HG02943 (cell line): Measurements from ENCODE around the gene LFNG.
"Not testable (repeated sequence)": the region's sequence is repeated elsewhere in the genome, so short reads cannot be mapped to it uniquely, and the experiment has no call there.

Source experiments
- ATAC-seq: cut with Tn5 transposase; IDR thresholded peaks from one replicate; pipeline ENCODE4 v1.9.1; 2021; ENCODE audit warnings: mild to moderate bottlenecking, low read depth, moderate library complexity; ENCODE audit not compliant: unreplicated experiment

LFNG gene

DNA sequence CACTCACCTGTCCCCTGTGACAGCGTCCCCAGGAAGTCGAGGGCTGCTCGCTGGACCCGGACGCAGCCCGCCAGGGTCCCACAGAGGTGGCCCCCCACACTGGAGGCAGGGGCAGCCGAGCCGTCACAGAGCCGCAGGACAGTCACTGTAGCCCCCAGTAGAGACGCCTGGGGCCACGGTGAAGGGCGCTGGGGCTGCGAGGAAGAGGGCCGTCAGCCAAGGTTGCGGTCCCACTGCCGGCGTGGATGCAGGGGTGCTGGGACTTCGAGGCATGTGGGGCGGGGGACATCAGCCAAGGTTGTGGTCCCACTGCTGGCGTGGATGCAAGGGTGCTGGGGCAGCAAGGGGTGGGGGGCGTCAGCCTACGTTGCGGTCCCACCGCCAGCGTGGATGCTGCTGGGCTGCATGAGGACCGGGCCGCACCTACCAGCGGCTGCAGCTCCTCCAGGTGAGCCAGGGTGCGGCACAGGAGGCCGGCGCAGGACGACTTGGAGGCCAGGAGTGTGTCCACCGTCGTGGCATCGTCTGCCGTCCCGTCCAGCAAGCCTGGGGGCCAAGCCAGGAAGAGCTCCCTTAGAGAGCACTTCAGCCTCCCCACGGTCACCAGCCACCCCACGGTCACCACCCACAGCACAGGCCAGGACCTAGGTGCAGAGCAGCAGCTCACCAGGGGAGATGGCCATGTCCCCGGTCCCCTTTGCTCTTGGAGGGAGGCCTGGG, 21.9 kb downstream of the LFNG start:
- ATAC-seq = no peak

DNA sequence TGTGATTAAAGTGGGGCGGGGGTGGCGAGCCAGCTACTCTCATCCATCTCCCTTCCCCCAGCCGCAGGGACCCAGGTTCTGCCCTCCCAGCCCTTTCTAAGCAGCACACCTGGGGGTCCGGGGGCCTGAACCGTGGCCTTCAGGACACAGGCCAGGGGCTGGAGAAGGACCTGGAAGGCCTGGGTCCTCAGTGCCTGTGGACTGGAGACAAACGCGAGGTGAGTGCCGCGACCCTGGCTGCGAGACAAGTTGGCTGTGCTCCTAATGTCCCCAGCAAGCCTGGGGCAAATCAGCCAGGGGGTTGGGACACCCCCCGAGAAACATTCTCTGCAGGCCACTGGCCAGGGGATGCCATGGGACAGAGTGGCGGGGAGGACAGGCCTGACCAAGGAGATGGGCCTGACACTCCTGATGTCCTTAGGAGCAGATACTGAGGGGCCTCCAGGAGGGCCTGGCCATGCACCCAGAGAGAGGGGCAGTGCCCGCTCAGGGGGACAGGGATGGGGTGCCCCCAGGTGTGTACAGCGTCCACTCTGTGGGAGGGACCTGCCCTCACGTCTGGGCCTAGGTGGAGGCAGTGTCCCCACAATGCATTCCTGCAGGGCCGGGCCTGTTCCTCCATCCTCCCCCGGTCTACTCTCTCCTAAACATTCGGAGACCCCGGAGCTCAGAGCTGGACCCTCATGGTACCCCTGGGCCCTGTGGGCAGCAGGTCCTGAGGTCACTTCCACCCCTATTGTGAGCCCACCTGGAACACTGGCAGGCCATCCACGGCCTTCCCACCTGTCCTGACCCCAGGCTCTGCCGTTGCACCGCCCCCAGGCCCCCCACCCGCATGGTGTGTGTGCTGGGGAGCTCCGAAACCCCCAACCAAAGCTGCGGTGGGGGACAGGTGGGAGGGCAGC, 22.7 kb downstream of the LFNG start:
- ATAC-seq = no peak

DNA sequence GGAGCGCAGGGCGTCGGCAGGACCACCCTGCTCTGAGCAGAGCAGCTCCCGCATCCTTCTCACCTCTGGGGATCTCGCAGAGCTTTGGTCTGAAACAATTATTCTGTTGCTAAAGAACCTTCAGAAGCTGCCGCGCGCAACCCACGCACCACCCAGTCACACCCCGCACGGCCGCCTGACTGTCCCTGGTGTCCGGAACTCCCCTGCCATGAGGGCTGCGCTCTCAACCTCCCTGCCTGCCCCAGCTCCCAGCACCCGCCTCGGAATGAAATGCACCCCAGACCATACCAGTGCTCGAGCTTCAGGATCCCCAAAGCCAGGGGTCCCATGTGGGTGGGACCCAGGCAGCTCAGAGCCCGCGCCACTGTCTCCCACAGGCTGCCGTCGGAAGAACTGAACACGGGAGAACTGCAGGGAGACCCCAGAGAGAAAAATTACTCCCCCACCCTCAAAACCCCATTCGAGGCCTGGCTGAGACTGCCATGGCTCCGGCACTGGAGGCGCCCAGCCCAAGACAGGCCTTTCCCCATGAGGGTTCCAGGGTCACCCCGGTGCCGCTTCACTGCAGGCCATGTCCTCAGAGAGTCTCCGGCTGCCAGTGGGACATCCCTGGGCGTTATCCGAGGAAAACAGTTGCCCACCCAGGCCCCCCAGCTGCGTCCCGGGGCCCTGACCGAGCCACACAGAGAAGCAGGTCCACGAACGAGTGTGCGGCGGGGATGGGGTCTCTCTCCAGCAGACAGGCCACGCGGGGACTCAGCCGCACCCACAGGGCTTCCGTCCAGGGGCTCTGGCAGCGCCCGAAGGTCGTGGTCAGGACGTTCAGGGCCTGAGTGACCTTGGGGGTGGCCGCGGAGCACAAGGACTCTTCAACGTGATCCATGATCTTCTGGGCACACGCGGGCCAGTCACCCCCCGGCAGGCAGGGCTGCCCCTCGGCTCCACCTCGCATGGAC, 23.6 kb downstream of the LFNG start:
- ATAC-seq = no peak

- no peak for ATAC-seq
These were observed 25.1 kb downstream of the LFNG start for GRCh38 chr7:2544541-2545188.

DNA sequence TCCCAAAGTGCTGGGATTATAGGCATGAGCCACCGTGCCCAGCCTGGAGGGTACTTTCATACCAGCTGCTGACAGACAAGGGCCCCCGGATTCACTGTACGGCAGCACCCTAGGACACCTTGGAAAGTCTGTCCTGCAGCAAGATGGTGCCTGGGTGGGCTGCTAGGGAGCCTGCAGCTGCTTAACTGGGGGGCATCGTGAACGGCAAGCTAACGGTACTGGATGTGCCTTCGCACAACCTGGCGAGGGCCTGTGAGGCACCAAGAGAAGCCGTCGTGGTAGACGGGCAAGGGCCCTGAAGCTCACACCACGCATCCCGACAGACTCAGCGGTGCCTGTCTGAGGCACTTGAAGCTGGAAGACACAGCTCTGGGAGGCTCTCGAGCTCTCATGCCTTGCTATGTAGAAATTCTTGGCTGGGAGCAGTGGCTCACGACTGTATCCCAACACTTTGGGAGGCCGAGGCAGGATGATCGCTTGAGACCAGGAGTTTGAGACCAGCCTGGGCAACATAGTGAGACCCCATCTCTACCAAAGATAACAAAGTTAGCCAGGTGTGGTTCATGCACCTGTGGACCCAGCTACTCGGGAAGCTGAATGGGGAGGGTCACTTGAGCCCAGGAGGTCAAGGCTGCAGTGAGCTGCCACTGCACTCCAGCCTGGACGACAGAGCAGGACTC, 26.3 kb downstream of the LFNG start:
- no peak for ATAC-seq

DNA sequence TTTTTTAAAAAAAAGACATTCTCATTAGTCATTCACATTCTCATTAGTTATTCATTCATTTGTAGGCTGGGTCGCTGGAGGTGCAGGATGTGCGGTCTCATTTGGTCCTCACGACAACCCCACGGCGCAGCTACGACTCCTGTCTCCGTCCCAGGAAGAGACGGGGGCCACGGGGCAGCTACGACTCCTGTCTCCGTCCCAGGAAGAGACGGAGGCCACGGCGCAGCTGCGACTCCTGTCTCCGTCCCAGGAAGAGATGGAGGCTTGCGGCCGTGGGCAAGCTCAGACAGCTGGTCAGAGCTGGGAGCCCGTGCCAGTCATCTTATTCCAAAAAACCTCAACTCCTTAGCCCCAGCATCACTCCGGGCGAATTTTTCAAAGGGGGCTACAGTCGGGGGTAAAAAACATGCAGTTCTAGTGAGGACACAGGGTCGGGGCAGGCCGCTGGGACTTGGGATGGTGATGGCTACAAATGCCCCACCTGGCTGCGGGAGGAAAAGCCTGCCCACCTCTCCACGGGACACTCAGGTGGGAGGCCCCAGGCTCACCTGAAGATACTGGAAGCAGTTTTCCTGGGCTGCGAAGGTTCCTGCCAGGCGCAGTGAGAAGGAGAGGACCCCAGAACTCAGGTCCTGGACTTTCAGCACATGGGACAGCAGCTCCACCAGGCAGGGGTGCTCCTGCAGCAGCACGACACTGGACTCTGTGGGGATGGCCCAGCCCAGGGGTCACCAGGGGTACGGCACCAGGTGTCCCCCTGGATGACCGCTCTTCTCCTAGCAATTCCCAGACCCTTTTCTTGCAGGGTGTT, 27.4 kb downstream of the LFNG start:
- ATAC-seq = no peak

GRCh38 chr7:2551418-2551817, 31.8 kb downstream of the LFNG start:
- ATAC-seq = no peak

DNA sequence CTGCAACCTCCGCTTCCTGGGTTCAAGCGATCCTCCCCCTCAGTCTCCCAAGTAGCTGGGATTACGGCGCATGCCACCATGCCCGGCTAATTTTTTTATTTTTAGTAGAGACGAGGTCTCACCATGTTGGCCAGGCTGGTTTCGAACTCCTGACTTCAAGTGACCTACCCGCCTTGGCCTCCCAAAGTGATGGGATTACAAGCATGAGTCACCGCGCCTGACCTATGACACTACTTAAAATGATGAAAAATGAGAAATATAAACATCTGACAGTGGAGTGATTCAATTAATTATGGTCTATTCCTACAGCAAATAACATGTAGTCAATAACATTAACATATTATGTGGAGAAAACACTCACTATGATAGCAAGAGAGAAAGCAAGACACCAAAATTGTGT, 33.5 kb downstream of the LFNG start:
- ATAC-seq = no peak

DNA sequence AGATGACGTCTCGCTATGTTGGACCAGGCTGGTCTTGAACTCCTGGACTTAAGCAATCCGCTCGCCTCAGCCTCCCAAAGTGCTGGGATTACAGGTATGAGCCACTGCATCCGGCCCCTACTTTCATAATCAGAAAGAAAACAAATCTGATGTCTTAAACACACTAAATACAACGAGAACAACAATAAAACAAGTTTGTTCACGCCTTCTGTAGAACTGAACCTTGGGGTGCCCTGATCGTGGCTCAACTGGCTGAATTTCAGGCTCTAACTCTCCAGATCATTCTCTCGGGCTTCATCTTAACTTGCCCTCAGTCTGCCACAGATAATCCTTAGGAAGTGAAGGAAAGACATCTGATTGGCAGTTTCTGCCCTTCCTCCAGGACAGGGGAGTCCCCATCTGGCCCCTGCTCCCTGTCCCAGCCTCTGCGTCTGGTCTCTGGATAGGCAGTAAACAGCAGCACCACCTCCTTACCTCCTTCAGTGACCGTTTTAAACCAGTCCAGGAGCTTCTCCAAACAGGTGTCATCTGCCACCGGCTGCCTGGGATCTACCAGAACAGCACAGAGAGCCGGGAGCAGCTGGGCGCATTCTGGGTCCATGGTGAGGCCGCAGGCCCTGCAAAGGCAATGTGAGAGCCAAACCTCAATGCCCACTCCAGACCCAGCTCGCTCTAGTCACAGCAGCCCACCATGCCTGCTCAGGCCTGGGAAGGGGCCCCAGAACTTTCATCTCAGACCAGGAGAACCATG, 34.4 kb downstream of the LFNG start:
- ATAC-seq = no peak

DNA sequence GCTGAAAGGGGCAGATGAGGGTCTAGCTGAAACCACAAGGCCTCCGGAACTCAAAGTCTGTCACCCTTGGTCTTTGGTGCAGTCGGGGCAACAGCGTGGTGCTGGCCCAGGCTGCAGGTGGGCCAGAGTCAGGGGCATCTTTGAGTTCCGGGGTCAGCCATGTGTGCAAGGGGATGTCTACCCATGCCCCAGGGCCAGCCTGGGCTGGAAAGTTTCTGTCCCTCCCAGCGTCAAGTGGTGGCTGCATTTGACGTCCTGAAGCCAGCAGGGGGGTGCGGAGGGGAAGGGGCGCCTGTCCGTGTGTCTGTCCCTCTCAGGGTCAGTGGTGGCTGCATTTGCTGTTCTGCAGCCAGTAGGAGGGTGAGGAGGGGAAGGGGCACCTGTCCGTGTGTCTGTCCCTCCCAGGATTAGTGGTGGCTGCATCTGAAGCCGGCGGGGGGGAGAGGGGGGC, 35.1 kb downstream of the LFNG start:
- no peak for ATAC-seq

DNA sequence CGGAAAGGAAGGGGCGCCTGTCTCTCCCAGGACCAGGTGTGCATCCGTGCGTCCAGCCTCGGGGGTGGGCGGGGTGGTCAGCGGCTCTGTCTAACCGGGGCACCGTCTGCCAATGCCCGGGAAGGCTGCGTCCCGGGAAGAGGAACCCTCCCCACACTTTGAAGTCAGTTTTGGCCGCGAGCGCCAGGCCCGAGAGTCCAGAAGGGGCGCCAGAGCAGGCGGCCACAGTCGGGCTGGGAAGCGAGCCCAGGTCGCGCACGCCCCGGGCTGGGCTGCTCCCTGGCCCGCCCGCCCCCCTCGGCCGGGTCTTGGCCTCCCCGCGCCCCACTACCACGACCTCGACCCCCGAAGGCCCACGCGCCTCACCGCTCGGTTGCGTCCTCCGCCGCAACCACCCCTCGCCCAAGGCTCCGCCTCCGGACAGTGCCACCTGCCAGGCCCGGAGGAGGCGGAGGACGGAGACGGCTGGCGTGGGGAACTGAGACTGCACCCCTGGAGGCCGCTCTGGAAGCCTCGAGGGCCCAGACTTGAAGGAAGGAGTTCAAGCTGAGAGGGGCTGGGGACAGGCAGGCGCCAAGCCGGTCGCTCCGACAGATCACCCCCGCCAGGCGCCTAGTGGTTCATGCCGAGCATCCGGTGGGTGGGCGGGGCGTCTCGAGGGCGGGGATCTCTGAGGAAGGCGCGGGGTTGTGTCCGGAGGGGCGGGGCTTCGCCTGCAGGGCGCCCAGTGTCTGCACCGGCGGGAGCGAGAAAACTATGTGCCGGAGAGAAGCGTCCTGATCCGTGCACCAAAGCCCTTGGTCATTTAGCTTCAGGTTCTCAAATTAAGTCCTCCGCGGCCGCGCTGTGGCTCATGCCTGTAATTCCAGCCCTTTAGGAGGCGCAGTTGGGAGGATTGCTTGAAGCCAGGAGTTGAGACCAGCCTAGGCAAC, 35.8 kb downstream of the LFNG start, which contains the start of gene BRAT1:
Gene BRAT1 (minus strand): TSS at position 404 of the 932 bp plus-strand sequence. CDS start 1,093 bp downstream, outside the sequence.
- peak; percentile 63 for ATAC-seq

DNA sequence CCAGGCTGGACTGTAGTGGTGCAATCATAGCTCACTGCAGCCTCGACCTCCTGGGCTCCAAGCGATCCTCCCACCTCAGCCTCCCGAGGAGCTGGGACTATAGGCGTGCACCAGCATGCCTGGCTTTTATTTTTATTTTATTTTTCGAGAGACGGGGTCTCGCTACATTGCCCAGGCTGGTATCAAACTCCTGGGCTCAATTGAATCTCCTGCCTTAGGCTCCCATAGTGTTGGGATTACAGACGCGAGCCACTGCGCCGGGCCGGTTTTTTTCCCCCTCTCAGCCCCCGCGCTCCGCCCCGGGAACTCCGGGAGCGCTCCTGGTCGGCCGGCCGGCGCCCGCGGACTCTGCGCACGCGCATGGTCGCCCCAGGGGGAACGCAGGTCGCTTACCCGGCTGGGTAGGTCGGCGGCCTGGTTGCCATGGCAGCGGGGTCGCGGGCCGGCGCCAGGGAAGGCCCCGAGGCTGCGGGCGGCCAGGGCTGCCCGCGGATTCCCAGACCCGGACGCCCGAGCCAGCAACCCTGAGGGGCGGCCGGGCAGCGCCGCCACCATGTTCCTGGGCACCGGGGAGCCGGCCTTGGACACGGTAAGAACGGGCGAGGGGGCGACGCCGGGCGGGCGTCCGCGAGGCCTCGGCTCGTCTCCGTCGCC, 39.2 kb downstream of the LFNG start, which contains the start of gene IQCE:
Gene IQCE (plus strand): TSS at position 351 of the 654 bp plus-strand sequence. CDS start 203 bp downstream, at position 554.
- ATAC-seq = no peak

GRCh38 chr7:2559283-2559950, 39.8 kb downstream of the LFNG start:
- no peak for ATAC-seq

DNA sequence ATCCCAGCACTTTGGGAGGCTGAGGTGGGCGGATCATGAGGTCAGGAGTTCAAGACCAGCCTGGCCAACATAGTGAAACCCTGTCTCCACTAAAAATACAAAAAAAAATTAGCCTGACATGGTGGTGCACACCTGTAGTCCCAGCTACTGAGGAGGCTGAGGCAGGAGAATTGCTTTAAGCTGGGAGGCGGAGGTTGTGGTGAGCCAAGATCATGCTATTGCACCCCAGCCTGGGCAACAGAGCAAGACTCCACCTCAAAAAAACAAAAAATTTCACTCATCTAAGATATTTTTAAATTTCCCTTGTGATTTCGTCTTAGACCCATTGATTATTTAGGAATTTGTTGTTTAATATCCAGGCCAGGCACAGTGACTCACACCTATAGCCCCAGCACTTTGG, 44.4 kb downstream of the LFNG start:
- ATAC-seq = not testable (repeated sequence)

DNA sequence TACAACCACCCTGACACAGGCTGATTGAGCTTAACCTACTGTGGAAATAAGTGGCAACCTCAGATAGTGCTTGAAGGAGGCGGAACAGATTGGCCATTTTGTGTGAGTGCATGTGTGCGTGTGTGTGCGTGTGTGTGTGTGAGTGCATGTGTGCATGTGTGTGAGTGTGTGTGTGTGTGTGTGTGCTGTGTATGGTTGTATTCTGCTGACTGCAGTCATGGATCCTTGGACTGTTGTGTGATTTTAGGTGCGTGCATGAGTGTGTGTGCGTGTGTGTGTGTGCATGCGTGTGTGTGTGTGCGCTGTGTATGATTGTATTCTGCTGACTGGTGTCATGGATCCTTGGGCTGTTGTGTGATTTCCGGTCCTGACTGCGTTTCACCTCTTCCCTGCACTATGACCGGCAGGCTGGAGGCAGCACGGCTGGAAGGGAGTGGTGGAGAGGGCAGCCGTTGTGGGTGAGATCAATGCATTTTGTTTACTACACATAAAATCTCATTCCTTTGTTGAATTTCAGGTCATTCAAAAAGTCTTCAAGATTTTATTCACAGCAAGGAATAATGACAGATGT, 45.5 kb downstream of the LFNG start:
- no peak for ATAC-seq
